Stimulated activated CD4-positive, alpha-beta T cell treated with anti-CD3 and anti-CD28 coated beads, TNF-alpha, amount 100 ng/mL, for 24 hours (primary cell): ENCODE data around the gene NDFIP1.

Experiments
- DNase-seq, 3 experiments: peaks; one replicate each; pipeline ENCODE4 v3.0.0-alpha.2; 2020; ENCODE audit warnings: low read depth in 3 of 3

Gene NDFIP1

GRCh38 chr5:142118155-142118686, 9.6 kb downstream of the NDFIP1 start:
- no peak for DNase-seq

GRCh38 chr5:142119051-142119625, 10.6 kb downstream of the NDFIP1 start:
- DNase-seq: no peak

GRCh38 chr5:142120247-142120935, 11.8 kb downstream of the NDFIP1 start:
- no peak for DNase-seq

GRCh38 chr5:142122121-142122520, 13.5 kb downstream of the NDFIP1 start:
- no peak for DNase-seq

- DNase-seq: no peak
These were observed 16.8 kb downstream of the NDFIP1 start for GRCh38 chr5:142125378-142125777.

GRCh38 chr5:142125963-142126362, 17.4 kb downstream of the NDFIP1 start:
- no peak for DNase-seq

- no peak for DNase-seq
These were observed 20.2 kb downstream of the NDFIP1 start for GRCh38 chr5:142128675-142129208.

- no peak for DNase-seq
These were observed 21.0 kb downstream of the NDFIP1 start for GRCh38 chr5:142129446-142130066.

- no peak for DNase-seq
These were observed 22.8 kb downstream of the NDFIP1 start for GRCh38 chr5:142131394-142131793.

GRCh38 chr5:142132916-142133315, 24.3 kb downstream of the NDFIP1 start:
- DNase-seq: no peak

GRCh38 chr5:142133330-142134206, 25.0 kb downstream of the NDFIP1 start:
- no peak for DNase-seq

- no peak for DNase-seq
These were observed 25.9 kb downstream of the NDFIP1 start for GRCh38 chr5:142134331-142135010.

- DNase-seq: no peak
These were observed 32.9 kb downstream of the NDFIP1 start for GRCh38 chr5:142141463-142141862.

GRCh38 chr5:142143878-142144277, 35.3 kb downstream of the NDFIP1 start:
- no peak for DNase-seq

GRCh38 chr5:142145106-142145900, 36.7 kb downstream of the NDFIP1 start:
- DNase-seq: peak; percentile 20 to 49 (median 47)

GRCh38 chr5:142149363-142149762, 40.8 kb downstream of the NDFIP1 start:
- no peak for DNase-seq

GRCh38 chr5:142150431-142150830, 41.9 kb downstream of the NDFIP1 start:
- DNase-seq: no peak

GRCh38 chr5:142151436-142152383, 43.1 kb downstream of the NDFIP1 start:
- DNase-seq: peak; percentile 9 to 47 (median 26)

GRCh38 chr5:142152384-142152732, 43.8 kb downstream of the NDFIP1 start:
- DNase-seq: no peak
